NCI-H82 treated with DMSO at 0.1 percent for 48 hours (cell line): Measurements from ENCODE around the gene STOML2.

Experiments
- DNase-seq: peaks from one replicate; lab custom pipeline; 2025; ENCODE audit not compliant: unreplicated experiment; lab: John Stamatoyannopoulos, UW

STOML2 gene

GRCh38 chr9:35108461-35108860 is 5.5 kb upstream of the STOML2 start:
- DNase-seq = no peak

DNA sequence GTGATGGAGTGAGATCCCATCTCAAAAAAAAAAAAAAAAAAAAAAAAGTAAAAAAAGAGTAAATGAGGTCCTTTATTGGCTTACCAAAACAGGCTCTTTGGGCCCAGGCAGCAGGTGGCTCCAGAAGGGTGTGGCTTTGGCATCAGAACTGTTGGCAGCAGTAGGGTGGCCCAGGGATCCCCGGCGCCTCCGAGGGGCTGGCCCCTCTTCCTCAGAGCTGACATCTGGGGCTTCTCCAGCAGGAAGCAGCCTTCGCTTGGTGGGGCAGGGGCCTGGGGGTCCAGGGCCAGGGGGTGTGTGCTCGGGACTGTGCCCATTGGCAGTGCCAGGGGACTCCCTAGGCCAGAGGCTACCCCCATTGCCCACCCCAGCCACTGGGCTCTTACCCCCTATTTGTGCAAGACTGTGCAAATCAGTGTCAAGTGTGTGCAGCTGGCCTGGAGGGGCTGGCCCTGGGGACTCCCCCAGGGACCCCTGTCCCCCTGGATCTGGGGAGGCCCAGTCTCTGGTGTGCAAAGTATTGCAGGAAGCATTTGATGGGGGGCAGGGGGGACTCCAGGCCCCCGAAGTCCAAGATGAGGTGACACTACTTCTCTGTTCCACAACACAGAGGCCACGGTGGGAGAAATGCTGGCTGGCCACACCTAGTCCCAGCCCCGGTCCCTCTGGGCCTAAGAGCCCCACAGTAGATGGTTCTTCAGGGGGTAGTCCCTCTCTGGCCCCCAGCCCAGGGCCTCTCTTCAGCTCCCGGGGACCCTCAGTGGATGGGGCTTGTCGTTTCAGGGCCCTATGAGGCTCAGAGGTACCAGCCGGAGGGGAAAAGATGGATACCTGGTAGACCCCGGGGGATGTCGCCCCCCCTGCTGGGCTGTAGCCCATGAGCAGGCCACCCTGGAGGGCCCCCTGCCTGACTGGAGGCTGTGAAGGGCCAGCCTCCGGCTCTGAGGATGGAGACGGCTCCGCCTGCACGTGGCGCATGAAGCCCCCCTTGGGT is 4.7 kb upstream of the STOML2 start:
- DNase-seq = no peak

DNA sequence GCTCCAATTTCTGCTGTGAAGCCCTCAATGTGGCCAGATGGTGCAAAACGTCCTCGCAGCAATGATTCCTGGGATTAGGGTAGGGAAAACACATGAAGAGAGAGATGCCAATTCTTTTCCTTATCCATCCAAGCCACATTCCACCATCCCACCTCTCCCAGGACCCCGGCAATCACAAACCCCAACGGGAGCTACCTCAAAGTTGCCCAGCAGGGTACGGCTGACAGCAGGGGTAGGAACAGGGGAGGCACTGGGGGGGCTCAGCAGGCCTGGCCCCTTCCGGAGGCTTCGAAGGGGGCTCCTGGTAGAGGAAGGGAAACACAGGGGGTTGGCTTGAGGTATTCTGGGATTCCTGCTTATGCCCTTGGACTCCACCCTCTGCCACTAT is 3.4 kb upstream of the STOML2 start:
- DNase-seq = no peak

GRCh38 chr9:35105571-35106342 is 2.8 kb upstream of the STOML2 start:
- DNase-seq = no peak

GRCh38 chr9:35105126-35105525 is 2.2 kb upstream of the STOML2 start:
- DNase-seq = no peak

- no peak for DNase-seq
Measured at GRCh38 chr9:35104586-35104985, 1.7 kb upstream of the STOML2 start.

GRCh38 chr9:35103660-35104191 is 795 bp upstream of the STOML2 start:
- no peak for DNase-seq

- DNase-seq = no peak
Measured at GRCh38 chr9:35102465-35102768, 514 bp downstream of the STOML2 start.

DNA sequence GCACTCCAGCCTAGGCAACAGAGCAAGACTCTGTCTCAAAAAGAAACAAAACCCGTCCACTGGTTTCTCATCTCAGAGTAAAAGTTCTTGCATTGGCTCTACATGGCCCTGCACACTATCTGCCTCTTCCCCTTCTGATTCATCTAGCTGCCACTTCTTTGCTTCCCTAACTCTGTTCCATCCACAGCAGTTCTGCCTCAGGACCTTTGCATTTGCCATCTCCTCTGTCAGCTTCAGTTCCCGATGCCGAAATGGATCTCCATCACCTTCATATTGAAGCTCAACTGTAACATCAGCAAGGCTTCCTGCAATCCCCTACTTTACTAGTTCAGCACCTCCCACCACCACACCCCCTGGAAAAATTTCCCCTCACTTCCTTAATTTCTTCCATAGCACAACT is 5.4 kb downstream of the STOML2 start:
- DNase-seq = no peak

DNA sequence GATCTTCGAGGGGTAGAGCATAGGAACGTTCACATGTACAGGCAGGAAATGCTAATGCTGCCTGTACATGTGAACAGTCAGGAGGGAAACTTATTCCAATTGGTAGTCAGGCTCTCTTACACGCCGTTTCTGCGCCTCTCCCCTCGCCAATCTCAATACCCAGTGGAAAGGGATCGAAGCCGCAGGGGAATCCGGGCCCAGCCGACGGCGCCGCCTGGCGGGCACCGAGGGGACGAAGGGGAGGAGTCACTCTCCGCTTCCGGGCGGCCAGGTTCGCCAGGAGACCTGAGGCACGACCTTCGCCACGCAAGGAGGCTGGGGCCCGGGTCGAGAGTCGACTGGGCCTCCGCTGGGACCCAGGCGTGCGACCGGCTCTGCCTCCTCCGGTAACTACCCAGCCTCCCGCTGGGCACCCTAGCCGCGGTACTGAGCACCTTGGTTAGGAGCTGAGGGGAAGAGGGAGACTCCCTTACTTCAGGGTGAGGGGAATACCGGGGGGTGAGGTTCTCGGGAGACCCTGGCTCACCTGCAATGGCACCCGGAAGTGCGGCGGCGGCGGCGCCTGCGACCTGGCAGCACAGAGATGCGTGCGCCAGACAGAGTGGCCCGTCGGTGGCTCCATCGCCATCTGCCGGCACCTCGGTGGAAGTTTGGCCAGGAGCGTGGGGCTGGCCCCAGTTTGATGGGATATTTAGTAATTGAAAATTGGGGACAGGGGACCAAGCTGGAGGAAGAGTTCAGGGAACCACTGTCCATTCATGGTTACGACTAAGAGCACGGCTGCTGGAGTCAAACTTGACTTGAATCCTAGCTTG is 6.7 kb downstream of the STOML2 start, which contains the start of gene PIGO:
Gene PIGO (minus strand): TSS at position 557 of the 815 bp plus-strand sequence. CDS start 1,026 bp downstream, outside the sequence.
- peak; percentile 9 for DNase-seq

DNA sequence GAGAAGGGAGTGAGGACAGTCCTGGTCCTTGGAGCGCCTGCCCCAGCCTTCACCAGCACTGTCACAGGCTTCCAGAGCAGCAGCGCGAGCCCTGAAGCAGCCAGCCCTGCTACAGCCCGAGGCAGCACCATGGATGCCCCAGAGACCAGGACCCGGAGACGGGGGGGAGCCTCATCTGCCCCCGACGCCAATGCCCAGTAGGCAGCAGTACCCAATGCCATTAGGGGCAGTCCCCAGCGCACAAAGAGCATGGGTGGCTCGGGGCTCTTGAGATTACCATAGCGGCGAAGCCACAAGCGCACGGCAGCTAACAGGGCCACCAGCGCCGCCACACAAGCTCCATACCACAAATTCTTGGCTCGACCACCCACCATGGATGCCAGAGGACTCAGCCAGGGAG is 11.4 kb downstream of the STOML2 start:
- DNase-seq = no peak

DNA sequence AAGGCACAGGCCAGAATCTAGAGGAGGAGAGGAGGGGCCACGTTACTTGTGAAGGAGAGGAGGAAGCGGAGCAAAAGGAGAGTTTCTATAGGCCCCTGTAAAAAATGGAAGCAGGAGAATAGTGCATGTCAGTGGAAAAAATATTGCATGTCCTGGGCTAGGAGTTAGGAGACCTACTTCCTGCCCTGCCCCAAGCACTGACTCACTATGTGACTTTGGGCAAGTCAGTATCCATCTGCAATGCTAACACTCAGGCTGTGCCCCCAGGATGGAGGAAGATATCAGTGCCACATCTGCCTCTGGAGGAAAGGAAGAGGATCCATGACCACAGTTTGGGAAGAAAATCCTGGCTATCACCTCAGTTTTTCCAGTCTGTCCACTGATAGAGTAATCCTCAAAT is 13.5 kb downstream of the STOML2 start:
- DNase-seq = no peak

DNA sequence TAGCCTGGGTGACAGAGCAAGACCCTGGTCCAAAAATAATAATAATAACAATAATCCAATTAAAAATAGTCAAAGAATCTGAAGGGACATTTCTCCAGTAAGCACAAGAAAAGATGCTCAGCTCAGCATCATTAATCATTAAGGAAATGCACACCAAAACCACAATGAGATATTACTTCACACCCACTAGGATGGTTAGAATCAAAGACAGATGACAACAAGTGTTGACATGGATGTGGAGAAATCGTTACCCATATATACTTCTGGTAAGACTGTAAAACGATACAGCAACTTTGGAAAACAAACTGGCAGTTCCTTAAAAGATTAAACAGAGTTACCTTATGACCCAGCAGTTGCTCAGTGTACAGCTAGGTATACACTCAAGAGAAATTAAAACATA is 17.9 kb downstream of the STOML2 start:
- DNase-seq = no peak

GRCh38 chr9:35079426-35080341 is 23.2 kb downstream of the STOML2 start, which contains the start of gene FANCG:
Gene FANCG, minus strand, starts transcription at chr9:35079942. Its CDS starts 418 bp downstream, at chr9:35079524.
- DNase-seq = peak; percentile 63

DNA sequence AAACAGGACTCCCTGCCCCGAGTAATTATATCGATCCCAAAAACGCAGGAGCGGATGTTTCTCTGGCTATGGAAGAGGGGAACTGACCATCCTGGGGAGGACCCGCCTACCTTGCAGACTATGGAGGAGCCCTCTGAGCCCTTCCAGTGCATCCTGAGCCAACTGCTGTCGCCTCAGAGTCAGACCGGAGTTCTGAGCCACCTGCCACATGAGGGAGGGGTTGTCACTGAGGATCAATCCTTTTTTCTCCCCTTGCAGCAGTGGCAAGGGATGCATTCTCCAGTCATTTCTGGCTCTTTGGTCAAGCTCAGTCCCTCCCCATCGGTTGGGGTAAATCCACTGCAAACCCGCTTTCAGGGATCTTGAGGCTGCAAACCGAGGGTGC is 23.9 kb downstream of the STOML2 start:
- DNase-seq = peak; percentile 17

DNA sequence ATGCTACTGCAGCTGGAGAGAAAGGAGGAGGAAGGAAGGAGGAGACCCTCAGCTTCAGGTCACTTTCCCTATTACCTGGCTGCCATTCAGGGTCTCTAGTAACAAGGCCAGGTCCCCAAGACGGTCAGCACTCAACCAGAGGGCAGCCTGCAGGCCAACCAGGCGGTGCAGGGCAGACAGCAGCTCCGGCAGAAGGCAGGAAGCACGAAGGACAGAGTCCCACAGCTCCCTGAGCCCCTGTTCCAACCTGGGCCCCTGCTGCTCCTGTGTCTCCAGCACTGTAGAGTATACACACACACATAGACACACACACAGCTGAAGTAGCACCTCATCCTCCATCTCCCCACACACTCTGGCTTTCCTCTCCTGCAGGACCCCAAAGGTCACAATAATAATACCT is 24.9 kb downstream of the STOML2 start:
- DNase-seq = no peak

DNA sequence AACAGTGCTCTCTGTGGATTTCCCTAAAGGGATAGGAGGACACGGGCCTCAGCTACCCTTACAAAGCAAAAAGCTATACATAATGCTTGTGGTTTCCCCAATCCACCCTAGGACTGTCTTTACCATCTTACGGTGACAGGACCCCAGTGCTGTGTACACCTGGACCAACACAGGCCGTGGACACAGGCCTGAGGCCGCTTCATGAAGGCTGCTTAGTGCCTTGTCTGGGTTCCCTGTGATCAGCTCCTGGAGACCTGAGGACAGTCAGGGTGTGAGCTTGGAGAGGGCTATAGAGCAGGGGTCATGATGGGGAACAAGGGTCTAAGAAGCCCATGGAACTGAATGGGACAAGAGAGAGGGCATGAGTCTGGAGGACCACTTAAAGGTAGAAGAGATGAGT is 26.1 kb downstream of the STOML2 start:
- DNase-seq = no peak

DNA sequence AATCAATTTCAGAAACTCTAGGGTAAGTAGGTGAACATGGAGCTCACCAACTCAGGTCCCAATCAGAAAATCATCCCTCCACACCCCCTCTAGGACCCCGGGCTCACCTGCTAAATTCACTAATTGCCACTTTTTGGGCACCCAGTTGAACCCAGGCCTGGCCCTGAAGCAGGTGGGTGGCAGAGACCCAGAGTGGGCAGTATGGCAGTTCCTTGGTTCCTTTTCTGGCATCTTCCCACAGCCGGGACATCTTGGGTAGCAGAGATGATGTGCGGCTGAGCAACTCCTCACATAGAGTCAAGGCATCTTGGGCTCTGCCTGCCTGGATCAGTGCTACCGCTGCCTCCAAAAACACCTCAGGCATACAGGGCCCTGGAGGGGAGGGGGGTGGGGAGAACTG is 27.6 kb downstream of the STOML2 start:
- DNase-seq = no peak

GRCh38 chr9:35074791-35075190 is 28.1 kb downstream of the STOML2 start:
- DNase-seq = no peak

DNA sequence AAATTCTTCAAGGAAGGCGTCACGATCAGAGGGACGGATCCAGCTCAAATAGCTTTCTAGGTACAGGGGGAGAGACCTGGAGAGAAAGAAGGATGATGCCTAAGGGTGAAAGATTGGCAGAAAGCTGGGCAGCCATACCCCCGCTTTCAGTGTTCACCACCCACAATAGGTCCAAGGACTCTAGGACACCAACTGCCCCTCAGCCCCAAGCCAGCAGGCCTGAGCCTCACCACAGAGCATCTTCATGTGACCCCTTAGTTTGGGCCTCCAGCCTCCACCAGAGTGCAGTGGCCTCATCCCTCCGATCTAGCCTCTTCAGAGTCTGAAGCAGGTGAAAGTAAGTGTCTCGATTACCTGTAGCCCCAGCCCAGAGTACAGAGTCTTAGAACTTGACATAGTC is 28.8 kb downstream of the STOML2 start:
- no peak for DNase-seq
